ENCODE results near the gene TEAD1. TPM values are rescaled to one million over a fixed set of nuclear protein-coding genes. Genes with fewer than 3 reads are reported as not detected.

The TEAD1 gene
- total RNA-seq, 2 experiments from 2014 or later = 5.6 to 10.8 TPM

- DNase-seq (ENCODE audit: low spot score) = no peak
- Histone ChIP-seq H3K79me2 (ENCODE audit: insufficient read depth, low read depth, low read length) (no peaks in the 10 kb centered on the region), H4K20me1 (ENCODE audit: insufficient read depth, low read length) (no peaks in the 10 kb centered on the region), H2AFZ (ENCODE audit: low read length) (no peak overlapping the region), H3K4me1 (ENCODE audit: insufficient read depth, low read length, poor library complexity, severe bottlenecking) (no peaks in the 10 kb centered on the region), H3K4me3 (ENCODE audit: low read depth, low read length, poor library complexity, severe bottlenecking) (no peak overlapping the region), H3K36me3 (ENCODE audit: insufficient read depth, low read length) (no peaks in the 10 kb centered on the region), H3K9me3 (ENCODE audit: low read length) (no peaks in the 10 kb centered on the region), H3K4me2 (ENCODE audit: low read length) (no peak overlapping the region), H3K9me2 (ENCODE audit: insufficient read depth, low read length) (no peaks in the 10 kb centered on the region), H3K27ac (ENCODE audit: low read depth, low read length, poor library complexity, severe bottlenecking) (no peak overlapping the region)
- intact Hi-C loops (cut with micrococcal nuclease; ENCODE audit: unreplicated experiment) = no loop called here
- no TSS peak for BruUV-seq (replicated peaks)
- ChIA-PET POLR2A (interaction anchor here (0.6 to 1.0 kb wide), 2 partner anchors 14 to 142 kb away, joined by 3 read pairs; no protein-coding TSS in a partner anchor), CTCF (ENCODE audit: unreplicated experiment) (no interaction called here)
- no peak for TF ChIP-seq EZH2phosphoT487 (IDR thresholded peaks at IDR 0.05; ENCODE audit: borderline replicate concordance, low read depth, low read length)
- TF ChIP-seq CTCF (conservative IDR thresholded peaks at IDR 0.05; ENCODE audit: low read length) = no peak
Measured at GRCh38 chr11:12731841-12732336, 57.7 kb downstream of the TEAD1 start.

GRCh38 chr11:12733091-12733490, 58.9 kb downstream of the TEAD1 start:
- H3K4me2 ChIP-seq (ENCODE audit: low read length) = no peak overlapping the region
- BruUV-seq (replicated peaks) = no TSS peak
- no peak for DNase-seq (ENCODE audit: low spot score)
- H3K79me2 ChIP-seq (ENCODE audit: insufficient read depth, low read depth, low read length) = no peaks in the 10 kb centered on the region
- POLR2A ChIA-PET = interaction anchor here (0.8 kb wide), 1 partner anchor 14 kb away, joined by 4 read pairs; no protein-coding TSS in a partner anchor
- CTCF ChIA-PET (ENCODE audit: unreplicated experiment) = no interaction called here
- no peaks in the 10 kb centered on the region for H3K4me1 ChIP-seq (ENCODE audit: insufficient read depth, low read length, poor library complexity, severe bottlenecking)
- H3K27ac ChIP-seq (ENCODE audit: low read depth, low read length, poor library complexity, severe bottlenecking) = no peak overlapping the region
- no peak for TF ChIP-seq EZH2phosphoT487 (IDR thresholded peaks at IDR 0.05; ENCODE audit: borderline replicate concordance, low read depth, low read length)
- no peak for TF ChIP-seq CTCF (conservative IDR thresholded peaks at IDR 0.05; ENCODE audit: low read length)
- H3K9me2 ChIP-seq (ENCODE audit: insufficient read depth, low read length) = no peaks in the 10 kb centered on the region
- no peak overlapping the region for H3K4me3 ChIP-seq (ENCODE audit: low read depth, low read length, poor library complexity, severe bottlenecking)
- intact Hi-C loops (cut with micrococcal nuclease; ENCODE audit: unreplicated experiment) = no loop called here
- no peaks in the 10 kb centered on the region for H3K9me3 ChIP-seq (ENCODE audit: low read length)
- no peak overlapping the region for H2AFZ ChIP-seq (ENCODE audit: low read length)
- H4K20me1 ChIP-seq (ENCODE audit: insufficient read depth, low read length) = no peaks in the 10 kb centered on the region
- H3K36me3 ChIP-seq (ENCODE audit: insufficient read depth, low read length) = no peaks in the 10 kb centered on the region

GRCh38 chr11:12734625-12735024, 60.4 kb downstream of the TEAD1 start:
- Histone ChIP-seq H3K4me2 (ENCODE audit: low read length) (no peak overlapping the region), H4K20me1 (ENCODE audit: insufficient read depth, low read length) (no peaks in the 10 kb centered on the region), H3K79me2 (ENCODE audit: insufficient read depth, low read depth, low read length) (no peaks in the 10 kb centered on the region), H3K9me3 (ENCODE audit: low read length) (no peaks in the 10 kb centered on the region), H2AFZ (ENCODE audit: low read length) (no peak overlapping the region), H3K36me3 (ENCODE audit: insufficient read depth, low read length) (no peaks in the 10 kb centered on the region), H3K27ac (ENCODE audit: low read depth, low read length, poor library complexity, severe bottlenecking) (no peak overlapping the region), H3K4me1 (ENCODE audit: insufficient read depth, low read length, poor library complexity, severe bottlenecking) (no peaks in the 10 kb centered on the region), H3K9me2 (ENCODE audit: insufficient read depth, low read length) (no peaks in the 10 kb centered on the region), H3K4me3 (ENCODE audit: low read depth, low read length, poor library complexity, severe bottlenecking) (no peak overlapping the region)
- ChIA-PET CTCF (ENCODE audit: unreplicated experiment) (no interaction called here), POLR2A (no interaction called here)
- BruUV-seq (replicated peaks) = no TSS peak
- intact Hi-C loops (cut with micrococcal nuclease; ENCODE audit: unreplicated experiment) = no loop called here
- no peak for DNase-seq (ENCODE audit: low spot score)
- no peak for TF ChIP-seq CTCF (conservative IDR thresholded peaks at IDR 0.05; ENCODE audit: low read length)
- TF ChIP-seq EZH2phosphoT487 (IDR thresholded peaks at IDR 0.05; ENCODE audit: borderline replicate concordance, low read depth, low read length) = no peak
